ENCODE measurements around the gene BFSP1. TPM values are rescaled to one million over a fixed set of nuclear protein-coding genes. Genes with fewer than 3 reads are reported as not detected.

Gene BFSP1
- total RNA-seq, 2 donors from 2014 or later, result 0.41 to 0.68 TPM

DNA sequence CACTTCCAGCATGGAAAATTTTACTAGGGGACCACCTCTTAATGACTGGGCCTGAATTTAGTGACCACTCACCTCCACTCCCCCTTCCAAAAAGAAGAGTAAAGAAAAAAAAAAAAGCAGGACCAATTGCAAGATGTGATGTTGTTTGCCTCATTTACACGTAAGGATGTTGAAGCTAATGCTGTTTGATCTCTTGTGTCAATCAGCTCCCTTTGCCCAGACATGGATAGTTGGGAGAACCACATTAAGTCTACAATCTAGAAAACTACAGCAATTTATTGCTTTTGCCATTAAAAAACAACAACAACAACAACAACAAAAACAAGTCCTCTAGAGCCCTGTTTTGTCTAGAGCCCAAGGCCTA lies 27.7 kb upstream of the BFSP1 start:
- ATAC-seq (no peak), DNase-seq (no peak)
- intact Hi-C loops (cut with DNase I), result no loop called here

GRCh38 chr20:17558154-17558940 lies 27.2 kb upstream of the BFSP1 start:
- intact Hi-C loops (cut with DNase I), result no loop called here
- peak; percentile 54 to 91 for ATAC-seq
- DNase-seq, result peak; percentile 67

DNA sequence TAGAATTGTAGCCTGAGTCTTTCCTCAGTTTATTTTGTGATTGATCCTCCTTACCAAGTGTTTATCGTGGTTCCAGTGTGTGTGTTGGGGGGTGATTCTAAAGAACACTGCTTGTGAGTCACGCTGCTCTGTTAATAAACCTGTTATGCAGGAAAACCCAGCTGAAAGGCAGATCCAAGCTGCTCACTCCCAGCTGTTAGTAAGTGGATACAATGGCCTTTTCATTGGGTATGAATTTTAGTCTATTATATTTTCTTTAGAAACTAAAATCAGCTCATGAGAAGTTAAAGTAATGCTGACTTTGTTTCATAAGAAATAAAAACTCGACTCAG lies 26.5 kb upstream of the BFSP1 start:
- intact Hi-C loops (cut with DNase I), result no loop called here
- DNase-seq (no peak), ATAC-seq (peak in 1 of 2 donors; percentile 71)

- ATAC-seq, result peak; percentile 79 to 89
- intact Hi-C loops (cut with DNase I), result no loop called here
Observed at GRCh38 chr20:17556837-17557674, 25.9 kb upstream of the BFSP1 start.

DNA sequence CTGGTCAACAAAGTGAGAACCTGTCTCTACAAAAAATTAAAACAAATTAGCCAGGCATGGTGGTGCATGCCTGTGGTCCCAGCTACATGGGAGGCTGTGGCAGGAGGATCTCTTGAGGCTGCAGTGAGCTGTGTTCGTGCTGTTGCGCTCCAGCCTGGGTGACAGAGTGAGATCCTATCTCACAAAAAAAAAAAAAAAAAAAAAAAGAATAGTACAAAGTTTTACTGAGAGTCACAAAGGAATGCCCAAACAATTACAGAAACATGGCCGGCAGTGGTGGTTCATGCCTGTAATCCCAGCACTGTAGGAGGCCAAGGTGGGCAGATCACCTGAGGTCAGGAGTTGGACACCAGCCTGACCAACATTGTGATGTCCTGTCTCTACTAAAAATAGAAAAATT lies 23.9 kb upstream of the BFSP1 start:
- DNase-seq, result no peak
- intact Hi-C loops (cut with DNase I), result no loop called here
- ATAC-seq, result no peak

More at GRCh38 chr20:17556837-17557674, 25.9 kb upstream of the BFSP1 start:
- peak; percentile 79 for DNase-seq

DNA sequence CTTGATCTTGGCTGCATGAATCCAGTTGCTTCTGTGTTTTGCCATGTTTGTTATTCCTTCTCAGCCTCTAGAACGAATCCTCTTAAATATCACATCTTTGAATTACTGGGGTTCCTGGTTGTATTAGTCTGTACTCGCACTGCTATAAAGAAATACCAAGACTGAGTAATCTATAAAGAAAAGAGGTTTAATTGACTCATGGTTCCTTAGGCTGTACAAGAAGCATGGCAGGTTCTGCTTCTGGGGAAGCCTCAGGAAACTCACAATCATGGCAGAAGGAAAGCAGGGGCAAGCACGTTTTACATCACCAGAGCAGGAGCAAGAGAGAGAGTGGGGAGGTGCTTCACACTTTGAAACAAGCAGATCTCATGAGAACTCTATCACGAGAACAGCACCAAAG lies 18.0 kb upstream of the BFSP1 start:
- DNase-seq, result no peak
- intact Hi-C loops (cut with DNase I), result no loop called here
- ATAC-seq, result no peak

GRCh38 chr20:17545127-17545526 lies 13.9 kb upstream of the BFSP1 start:
- ATAC-seq (no peak), DNase-seq (no peak)
- intact Hi-C loops (cut with DNase I), result no loop called here

DNA sequence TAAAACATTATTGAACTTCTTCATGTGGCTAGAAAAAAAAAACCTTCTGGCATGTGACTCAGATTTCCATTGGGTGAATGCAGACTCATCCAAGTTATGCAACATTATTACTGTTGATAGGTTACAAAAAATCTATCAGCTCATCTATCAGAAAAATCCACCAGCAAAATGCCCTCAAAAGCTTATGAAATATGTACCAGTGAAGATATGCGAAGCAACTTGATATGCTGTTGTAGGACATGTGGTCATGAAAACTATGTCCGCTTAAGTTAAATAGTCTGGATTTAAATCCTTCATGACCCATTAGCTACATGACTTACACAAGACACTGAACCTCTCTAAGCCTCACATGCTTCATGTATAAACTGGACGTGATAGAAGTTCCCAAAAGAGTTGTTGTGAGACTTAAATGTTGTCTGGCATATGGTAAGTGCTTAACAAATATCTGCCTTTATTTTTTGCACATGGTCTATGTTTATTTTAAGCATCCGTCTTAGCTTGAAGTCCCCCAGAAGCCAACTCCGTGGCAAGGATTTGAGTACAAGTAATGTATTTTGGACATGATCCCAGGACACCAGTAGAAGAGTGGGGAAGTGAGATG lies 12.5 kb upstream of the BFSP1 start:
- DNase-seq (no peak), ATAC-seq (peak; percentile 27 to 48)
- intact Hi-C loops (cut with DNase I), result no loop called here

DNA sequence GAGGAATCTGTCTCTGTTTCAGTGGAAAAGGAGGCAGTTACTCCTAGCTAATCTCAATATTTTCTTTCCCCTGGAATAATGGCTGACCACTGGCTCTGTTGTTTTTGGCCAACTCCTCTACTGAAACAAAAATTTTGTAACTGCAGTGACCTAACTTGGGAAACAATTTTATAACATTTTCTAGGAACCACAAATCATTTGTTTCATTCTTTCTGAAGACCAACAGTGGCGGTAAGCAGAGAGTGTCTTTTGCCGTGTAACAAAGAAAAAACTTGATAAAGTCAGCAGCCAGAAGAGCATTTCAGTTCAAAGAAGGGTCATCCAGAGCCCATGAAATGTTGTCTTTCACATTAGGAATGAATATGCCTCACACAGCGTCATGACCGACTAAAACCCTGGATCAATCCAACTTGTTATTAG lies 11.8 kb upstream of the BFSP1 start:
- intact Hi-C loops (cut with DNase I), result no loop called here
- DNase-seq, result no peak
- peak; percentile 83 to 89 for ATAC-seq

- intact Hi-C loops (cut with DNase I), result no loop called here
- DNase-seq (no peak), ATAC-seq (no peak)
Observed at GRCh38 chr20:17542481-17542880, 11.3 kb upstream of the BFSP1 start.

DNA sequence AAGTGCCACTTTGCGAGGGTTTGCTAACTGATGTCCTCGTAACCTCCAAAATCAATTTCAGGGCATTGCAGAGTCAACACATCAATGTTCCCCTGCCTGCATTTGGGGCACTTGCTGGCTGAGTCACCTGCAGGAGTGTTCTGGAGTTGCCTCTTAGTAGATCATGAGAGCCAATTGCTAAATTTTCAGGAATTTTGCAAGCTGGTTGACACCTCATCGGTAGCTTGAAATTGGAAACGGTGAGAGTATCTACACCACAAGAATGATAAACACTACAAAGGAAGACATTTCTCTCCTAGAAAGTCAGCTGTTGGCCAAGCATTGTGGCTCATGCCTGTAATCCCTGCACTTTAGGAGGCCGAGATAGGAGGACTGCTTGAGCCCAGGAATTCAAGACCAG lies 10.8 kb upstream of the BFSP1 start:
- no peak for DNase-seq
- intact Hi-C loops (cut with DNase I), result no loop called here
- no peak for ATAC-seq

- intact Hi-C loops (cut with DNase I), result no loop called here
- ATAC-seq, result no peak
- no peak for DNase-seq
Observed at GRCh38 chr20:17541596-17541995, 10.4 kb upstream of the BFSP1 start.

DNA sequence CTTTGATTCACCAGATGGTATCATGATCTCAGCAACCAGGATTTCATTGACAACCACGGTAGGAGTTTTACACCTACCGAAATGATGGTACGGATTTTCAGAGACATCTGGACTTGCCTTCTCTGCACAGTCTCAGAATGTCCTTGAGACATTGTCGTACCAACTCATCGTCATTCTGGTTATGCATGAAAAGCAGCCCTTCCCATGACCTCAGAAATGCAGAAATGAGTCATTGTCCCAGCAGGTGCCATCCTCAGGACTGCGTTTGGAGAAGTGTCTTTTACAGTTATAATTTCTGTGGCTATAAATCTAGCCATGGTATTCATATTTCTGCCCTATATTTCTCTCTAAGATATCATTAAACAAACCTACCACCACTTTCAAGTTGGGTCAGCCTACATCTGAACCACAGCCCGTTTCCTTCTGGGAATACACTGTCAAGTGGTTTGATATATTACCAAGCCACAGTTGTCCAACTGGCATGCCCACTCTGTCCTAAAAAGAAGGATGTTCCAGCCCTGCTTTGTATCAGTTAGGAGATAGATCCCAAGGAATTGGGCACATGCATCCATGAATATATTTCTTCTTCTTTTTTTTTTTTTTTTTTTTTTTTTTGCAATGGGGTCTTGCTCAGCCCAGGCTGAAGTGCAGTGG lies 7.5 kb upstream of the BFSP1 start:
- ATAC-seq, result no peak
- intact Hi-C loops (cut with DNase I), result loop anchor here (5.0 kb wide), 2 partner anchors 74 to 79 kb away; no protein-coding TSS in a partner anchor
- no peak for DNase-seq

GRCh38 chr20:17537959-17538358 lies 6.8 kb upstream of the BFSP1 start:
- DNase-seq (no peak), ATAC-seq (no peak)
- intact Hi-C loops (cut with DNase I), result loop anchor here (2.0 to 5.0 kb wide), 3 partner anchors 74 to 361 kb away; no protein-coding TSS in a partner anchor

- intact Hi-C loops (cut with DNase I), result loop anchor here (2.0 to 5.0 kb wide), 3 partner anchors 75 to 362 kb away; no protein-coding TSS in a partner anchor
- ATAC-seq, result peak; percentile 96 to 97
- peak; percentile 72 for DNase-seq
Observed at GRCh38 chr20:17536944-17537444, 5.8 kb upstream of the BFSP1 start.

GRCh38 chr20:17534077-17534476 lies 2.9 kb upstream of the BFSP1 start:
- DNase-seq (no peak), ATAC-seq (no peak)
- intact Hi-C loops (cut with DNase I), result no loop called here

- intact Hi-C loops (cut with DNase I), result no loop called here
- no peak for ATAC-seq
- DNase-seq, result no peak
Observed at GRCh38 chr20:17533396-17533795, 2.2 kb upstream of the BFSP1 start.

DNA sequence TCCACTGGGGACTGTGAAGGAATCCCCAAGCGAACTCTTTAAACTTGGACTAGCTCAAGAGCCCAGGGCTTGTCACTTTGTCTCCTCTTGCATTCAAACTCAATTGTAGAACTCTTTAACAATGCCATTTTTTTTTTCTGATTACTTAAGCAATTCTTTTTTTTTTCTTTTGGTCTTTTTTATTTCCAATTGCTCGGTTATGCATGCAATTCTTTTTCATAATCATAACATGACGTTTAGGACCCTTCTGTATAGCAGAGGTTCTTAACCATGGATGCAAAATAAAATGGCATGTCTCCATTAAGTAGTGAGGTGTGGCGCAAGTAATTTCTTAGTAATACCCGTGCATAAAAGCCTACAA lies 466 bp upstream of the BFSP1 start:
- intact Hi-C loops (cut with DNase I), result no loop called here
- no peak for ATAC-seq
- DNase-seq, result no peak

DNA sequence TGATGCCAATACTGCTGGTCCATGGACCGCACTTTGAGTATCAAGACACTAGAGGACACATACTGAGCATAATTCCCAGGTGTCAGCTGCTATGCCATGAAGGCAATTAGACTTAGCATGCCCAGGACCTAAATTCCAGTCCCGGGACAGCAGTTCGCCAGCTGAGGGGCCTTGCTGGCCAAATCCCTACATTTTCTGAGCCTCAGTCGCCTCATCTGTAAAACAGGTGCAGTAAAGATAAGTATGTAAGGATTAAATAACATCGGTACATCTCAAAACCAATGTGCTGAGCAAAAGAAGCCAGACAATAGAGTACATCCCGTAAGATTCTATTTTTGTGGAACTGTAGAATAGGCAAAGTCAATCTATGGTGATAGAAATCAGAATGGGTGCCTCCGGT lies 1.0 kb downstream of the BFSP1 start:
- intact Hi-C loops (cut with DNase I), result no loop called here
- DNase-seq (no peak), ATAC-seq (no peak)

Measured in left cardiac atrium (tissue), 4 donors.